CD4-positive, alpha-beta T cell treated with Interferon gamma for 1 hour (primary cell): ENCODE results near the gene OPALIN.
A peak's percentile ranks its signal among the peaks of the same experiment; 100 is the strongest.

Experiments used
- DNase-seq: peaks from one replicate; pipeline ENCODE4 v3.0.0-alpha.2; 2020

OPALIN gene

GRCh38 chr10:96358851-96359540, at the start of gene OPALIN:
TSS of gene OPALIN (minus strand) at chr10:96359002. CDS start at chr10:96358896, 106 bp downstream.
- no peak for DNase-seq

- no peak for DNase-seq
These were observed 49.4 kb upstream of the OPALIN start for GRCh38 chr10:96408201-96408600.

DNA sequence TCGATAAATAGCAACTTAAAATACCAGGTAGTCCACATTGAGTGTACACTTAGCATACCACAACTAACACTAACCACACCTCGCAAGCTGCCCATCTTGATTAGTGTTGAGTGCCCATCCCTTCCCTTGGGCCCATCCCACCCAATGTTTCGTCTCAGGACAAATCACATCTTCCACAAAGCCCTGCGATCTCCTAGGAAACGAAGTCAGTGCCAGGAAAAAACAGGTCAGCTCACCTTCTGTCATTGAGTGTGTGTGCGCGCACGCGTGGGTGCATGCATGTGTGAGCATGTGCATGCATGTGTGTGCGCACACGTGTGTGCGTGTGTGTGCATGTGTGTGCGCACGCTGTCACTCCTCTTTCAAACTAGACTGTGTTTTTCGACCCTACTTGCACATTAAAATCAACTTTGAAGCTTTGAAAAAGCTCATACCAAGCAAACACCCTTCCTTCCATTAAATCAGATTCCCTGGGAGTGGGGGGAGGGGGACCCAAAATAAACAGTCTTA, 48.8 kb upstream of the OPALIN start:
- DNase-seq: no peak

DNA sequence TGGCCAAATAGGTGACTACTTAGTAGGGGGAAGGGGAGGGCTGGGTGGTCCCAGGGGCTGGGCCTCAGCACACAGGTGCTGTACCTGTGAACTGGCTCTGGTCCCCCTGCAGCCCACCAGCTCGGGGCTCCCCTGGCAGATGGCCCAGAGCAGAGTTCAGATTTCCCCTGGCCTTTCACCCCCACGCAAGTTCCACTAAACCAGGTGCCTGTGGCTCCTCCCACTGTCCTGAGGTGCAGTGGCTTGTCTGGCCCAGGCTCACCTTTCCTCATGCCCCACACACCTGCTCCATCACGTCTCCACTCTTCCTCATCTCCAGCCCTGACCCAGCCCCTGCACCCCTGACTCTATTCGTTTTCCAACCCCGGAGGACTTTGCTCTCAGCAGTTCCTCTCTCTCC, 47.3 kb upstream of the OPALIN start:
- DNase-seq: no peak

- no peak for DNase-seq
These were observed 43.9 kb upstream of the OPALIN start for GRCh38 chr10:96402417-96403305.

GRCh38 chr10:96401036-96401435, 42.2 kb upstream of the OPALIN start:
- DNase-seq: no peak

DNA sequence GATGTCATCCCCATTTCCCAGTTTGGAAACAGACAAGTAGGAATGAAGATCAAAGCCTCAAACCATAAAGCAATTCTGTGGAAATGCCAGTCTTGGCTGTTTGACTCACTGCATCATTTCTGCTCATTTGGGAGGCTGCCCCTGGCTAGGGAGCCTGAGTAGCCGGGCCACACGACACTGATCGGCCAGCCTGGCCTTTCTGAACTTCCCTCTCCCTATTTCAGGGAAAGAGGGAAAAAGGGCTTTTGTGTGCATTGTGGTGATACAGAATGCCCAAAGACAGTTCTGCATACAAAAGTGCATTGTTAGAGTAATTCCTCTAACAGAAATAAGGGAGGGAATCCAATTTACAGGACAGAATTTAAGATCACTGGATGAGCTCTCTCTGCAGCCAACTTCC, 41.7 kb upstream of the OPALIN start:
- no peak for DNase-seq

DNA sequence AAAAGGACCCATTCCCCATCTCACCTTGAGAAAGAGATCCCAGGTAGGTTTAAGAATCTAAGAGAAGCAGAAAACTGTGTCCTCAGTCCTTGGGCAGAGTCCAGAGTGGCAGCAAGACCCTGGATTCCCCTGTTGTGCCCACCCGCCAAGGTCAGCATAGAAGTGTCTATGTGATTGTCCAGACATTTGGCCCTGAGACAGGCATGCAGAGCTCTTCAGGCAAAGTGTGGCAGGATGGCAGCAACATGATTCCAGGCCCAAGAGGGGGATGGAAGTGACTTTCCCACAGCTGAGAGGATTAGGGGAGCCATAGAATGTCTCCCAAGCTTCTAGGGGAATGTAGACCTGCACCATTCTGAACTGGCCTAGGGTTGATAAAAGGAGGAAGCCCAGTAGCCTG, 39.1 kb upstream of the OPALIN start:
- DNase-seq: no peak

- peak; percentile 49 for DNase-seq
These were observed 37.4 kb upstream of the OPALIN start for GRCh38 chr10:96395931-96396877.

- no peak for DNase-seq
These were observed 31.7 kb upstream of the OPALIN start for GRCh38 chr10:96390460-96390864.

- DNase-seq: no peak
These were observed 31.0 kb upstream of the OPALIN start for GRCh38 chr10:96389785-96390184.

DNA sequence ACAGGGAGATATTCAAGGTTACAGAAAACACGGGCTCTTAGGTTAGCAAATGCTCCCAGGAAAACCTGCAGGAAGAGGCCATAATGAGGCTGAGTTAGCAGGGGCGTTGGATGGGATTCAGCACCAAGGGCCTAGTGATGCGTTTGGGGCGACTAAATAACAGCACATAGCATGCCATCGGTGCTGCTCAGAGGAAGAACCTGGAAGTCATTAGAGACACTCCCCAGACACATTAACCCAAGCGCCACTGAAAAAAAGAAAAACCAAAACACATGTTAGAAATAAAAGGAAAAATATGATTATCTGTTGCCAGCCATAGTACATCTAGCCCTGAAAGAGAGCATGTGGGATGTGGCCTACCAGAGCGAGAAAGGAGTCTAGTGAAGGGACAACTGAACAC, 28.8 kb upstream of the OPALIN start:
- DNase-seq: no peak

GRCh38 chr10:96387161-96387560, 28.4 kb upstream of the OPALIN start:
- DNase-seq: no peak

DNA sequence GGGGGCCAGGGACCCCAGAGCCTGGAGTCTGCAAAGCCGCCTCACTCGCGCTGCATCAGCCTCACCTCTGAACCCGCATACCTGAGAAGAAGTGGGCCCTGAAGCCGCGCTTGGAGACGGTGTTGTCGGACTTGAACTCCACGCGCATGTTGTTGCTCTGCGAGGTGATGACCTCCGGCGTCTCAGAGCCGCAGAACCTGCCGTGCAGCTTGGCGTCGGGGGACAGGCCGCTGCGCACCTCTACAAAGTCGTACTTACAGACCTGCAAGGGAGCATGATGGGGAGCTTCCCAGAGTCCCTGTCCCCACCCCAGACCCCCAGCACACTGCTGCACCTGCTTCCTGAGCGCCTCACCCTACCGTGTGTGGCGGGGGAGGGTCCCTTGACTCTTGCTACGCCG, 25.7 kb upstream of the OPALIN start:
- no peak for DNase-seq

DNA sequence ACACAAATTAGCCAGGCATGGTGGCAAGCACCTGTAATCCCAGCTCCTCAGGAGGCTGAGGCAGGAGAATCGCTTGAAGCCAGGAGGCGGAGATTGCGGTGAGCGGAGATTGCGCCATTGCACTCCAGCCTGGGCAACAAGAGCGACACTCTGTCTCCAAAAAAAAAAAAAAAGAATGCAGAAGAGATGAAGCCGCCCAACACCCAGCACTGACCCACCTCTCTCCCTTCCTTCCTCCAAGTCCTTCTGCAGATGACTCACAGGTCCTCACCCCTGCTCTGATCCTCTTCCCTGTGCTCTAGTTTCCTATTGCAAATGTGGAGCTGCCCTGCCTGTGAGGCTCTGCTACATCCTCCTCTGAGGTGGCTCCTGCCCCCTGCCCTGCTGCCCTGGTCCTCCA, 22.0 kb upstream of the OPALIN start:
- DNase-seq: peak; percentile 64

DNA sequence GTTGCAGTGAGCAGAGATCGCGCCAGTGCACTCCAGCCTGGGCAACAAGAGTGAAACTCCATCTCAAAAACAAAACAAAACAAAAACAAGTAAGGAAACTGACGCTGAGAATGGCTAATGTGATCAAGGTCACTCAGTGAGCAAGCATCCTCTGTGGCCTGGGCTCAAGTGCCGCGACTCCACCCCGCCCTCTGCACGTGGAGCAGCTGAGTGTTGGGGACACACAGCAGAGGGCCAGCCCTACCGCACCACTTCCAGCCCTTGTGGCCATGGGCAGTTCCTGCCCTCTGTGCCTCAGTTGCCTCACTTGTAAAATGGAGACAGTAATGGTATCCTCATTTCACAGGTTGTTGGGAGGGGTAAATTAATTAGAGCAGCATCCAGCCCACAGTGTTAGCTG, 21.0 kb upstream of the OPALIN start:
- DNase-seq: no peak

GRCh38 chr10:96378741-96379140, 19.9 kb upstream of the OPALIN start:
- DNase-seq: no peak

- DNase-seq: no peak
These were observed 19.1 kb upstream of the OPALIN start for GRCh38 chr10:96377816-96378294.

- no peak for DNase-seq
These were observed 17.7 kb upstream of the OPALIN start for GRCh38 chr10:96376483-96376882.

DNA sequence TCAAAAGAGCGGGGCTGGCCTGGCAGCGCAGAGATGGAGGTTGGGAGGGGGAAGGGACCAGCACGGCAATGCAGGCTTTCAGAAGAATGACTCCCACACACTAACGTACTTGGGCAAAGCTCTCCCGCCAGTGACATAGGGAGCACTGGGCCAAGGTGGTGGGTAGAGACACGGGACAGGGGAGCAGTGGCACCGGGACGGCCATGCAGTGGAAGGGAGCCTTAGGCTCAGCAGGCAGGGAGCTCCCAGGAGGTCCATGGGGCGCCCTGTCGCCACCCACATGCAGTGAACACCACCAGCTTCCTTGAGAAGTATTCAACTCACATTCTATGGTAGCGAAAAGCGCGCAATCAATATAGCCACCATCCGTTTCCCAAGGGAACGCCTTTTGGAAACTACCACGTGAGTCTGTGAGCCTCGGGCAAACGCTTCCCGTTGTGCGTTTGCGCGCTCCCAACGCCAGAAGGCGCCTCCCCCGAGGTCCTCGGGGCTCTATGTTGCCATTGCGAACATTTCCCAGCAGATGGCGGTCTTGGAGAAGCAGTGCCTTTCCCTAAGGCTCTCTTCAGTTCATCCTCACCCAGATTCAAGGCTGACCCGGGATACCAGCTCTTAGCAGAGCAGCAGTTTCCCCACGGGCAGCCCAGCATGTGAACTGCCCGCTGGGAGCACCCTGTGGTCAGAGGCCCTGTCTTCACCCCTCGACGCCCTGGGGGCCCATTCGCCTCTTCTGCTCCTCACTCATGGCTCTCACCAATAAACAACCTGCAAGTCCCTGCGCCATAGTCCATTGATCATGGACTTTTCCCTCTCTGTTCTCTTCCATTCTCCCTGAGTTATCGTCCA, 16.4 kb upstream of the OPALIN start:
- peak; percentile 67 for DNase-seq

- DNase-seq: no peak
These were observed 15.8 kb upstream of the OPALIN start for GRCh38 chr10:96374639-96374984.

GRCh38 chr10:96374004-96374403, 15.2 kb upstream of the OPALIN start:
- DNase-seq: no peak
